ENCODE data around the gene FGF23. TPM values are rescaled to one million over a fixed set of nuclear protein-coding genes. Genes with fewer than 3 reads are reported as not detected.

FGF23 gene
- total and polyA plus RNA-seq, 12 donors = 0.01 to 0.76 (median 0.15) TPM; not detected in 7

Other genes starting within 250 kb of the FGF23 start
- gene CCND2, start 106.0 kb downstream of the FGF23 start, total RNA-seq = 100 to 1,000 TPM; 176 to 515 (median 381) TPM
- 10 to 100 TPM; 27.5 to 28.4 TPM for gene CCND2, start 106.0 kb downstream of the FGF23 start, polyA plus RNA-seq
- gene TIGAR, start 58.5 kb downstream of the FGF23 start, total RNA-seq = 10 to 100 TPM; 10.9 to 15.5 (median 13.7) TPM
- 1 to 10 TPM; 3.7 to 5.4 TPM for gene TIGAR, start 58.5 kb downstream of the FGF23 start, polyA plus RNA-seq
- gene FGF6, start 66.1 kb upstream of the FGF23 start, total RNA-seq = not detected
- not detected for gene FGF6, start 66.1 kb upstream of the FGF23 start, polyA plus RNA-seq
- gene RAD51AP1, start 159.2 kb upstream of the FGF23 start, total RNA-seq = 1 to 10 TPM in 8 of 10 donors, under 1 TPM in 2; 0.35 to 3.4 (median 1.2) TPM
- gene RAD51AP1, start 159.2 kb upstream of the FGF23 start, polyA plus RNA-seq = under 1 TPM; 0.46 to 0.59 TPM
- 10 to 100 TPM; 21.2 to 34.3 (median 28.2) TPM for gene DYRK4, start 182.5 kb upstream of the FGF23 start, total RNA-seq
- 10 to 100 TPM; 40.4 to 64.5 TPM for gene DYRK4, start 182.5 kb upstream of the FGF23 start, polyA plus RNA-seq